ENCODE measurements around the gene URB2.
"Not testable (repeated sequence)": the region's sequence is repeated elsewhere in the genome, so short reads cannot be mapped to it uniquely, and the experiment has no call there.

Gene URB2

DNA sequence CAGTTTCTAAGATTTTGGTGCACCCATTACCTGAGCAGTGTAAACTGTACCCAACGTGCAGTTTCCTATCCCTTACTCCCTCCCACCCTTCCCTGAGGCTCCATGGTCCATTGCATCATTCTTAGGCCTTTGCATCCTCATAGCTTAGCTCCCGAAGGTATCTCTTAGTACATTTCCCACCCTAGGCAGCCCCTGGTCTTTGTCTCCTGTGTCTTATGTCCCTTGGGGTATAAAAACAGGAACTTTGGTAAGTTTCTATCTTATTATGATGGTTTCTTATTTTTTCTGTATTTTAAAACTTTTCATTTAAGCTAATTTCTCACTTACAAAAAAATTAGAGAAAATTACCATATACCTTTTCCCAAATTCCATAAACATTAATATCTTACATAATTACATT is 78.1 kb downstream of the URB2 start:
- no peaks in the 10 kb centered on the region for H3K9me3 ChIP-seq (ENCODE audit: low read length)
- no peaks in the 10 kb centered on the region for H3K36me3 ChIP-seq (ENCODE audit: insufficient read depth, low read length)
- no peak overlapping the region for H3K27ac ChIP-seq (ENCODE audit: low read depth, low read length)
- no peak overlapping the region for H3K9ac ChIP-seq (ENCODE audit: low read length)
- H3K4me1 ChIP-seq (ENCODE audit: insufficient read depth, low read length): peaks cover 15% of the 10 kb centered on the region
- no peak overlapping the region for H3K4me3 ChIP-seq (ENCODE audit: low read depth in 1 of 2, low read length in 2 of 2)
- no peaks in the 10 kb centered on the region for H3K27me3 ChIP-seq (ENCODE audit: control insufficient read depth in 1 of 2, insufficient read depth in 2 of 2, low read length in 2 of 2)

GRCh38 chr1:229705152-229705551 is 79.1 kb downstream of the URB2 start:
- H3K9me3 ChIP-seq (ENCODE audit: low read length); H3K36me3 ChIP-seq (ENCODE audit: insufficient read depth, low read length); H3K27me3 ChIP-seq (ENCODE audit: control insufficient read depth in 1 of 2, insufficient read depth in 2 of 2, low read length in 2 of 2); H3K4me1 ChIP-seq (ENCODE audit: insufficient read depth, low read length); H3K27ac ChIP-seq (ENCODE audit: low read depth, low read length); H3K9ac ChIP-seq (ENCODE audit: low read length); H3K4me3 ChIP-seq (ENCODE audit: low read depth in 1 of 2, low read length in 2 of 2): not testable (repeated sequence)

GRCh38 chr1:229707127-229707526 is 81.1 kb downstream of the URB2 start:
- H3K27me3 ChIP-seq (ENCODE audit: control insufficient read depth in 1 of 2, insufficient read depth in 2 of 2, low read length in 2 of 2); H3K36me3 ChIP-seq (ENCODE audit: insufficient read depth, low read length); H3K9me3 ChIP-seq (ENCODE audit: low read length); H3K9ac ChIP-seq (ENCODE audit: low read length); H3K27ac ChIP-seq (ENCODE audit: low read depth, low read length); H3K4me1 ChIP-seq (ENCODE audit: insufficient read depth, low read length); H3K4me3 ChIP-seq (ENCODE audit: low read depth in 1 of 2, low read length in 2 of 2): not testable (repeated sequence)

DNA sequence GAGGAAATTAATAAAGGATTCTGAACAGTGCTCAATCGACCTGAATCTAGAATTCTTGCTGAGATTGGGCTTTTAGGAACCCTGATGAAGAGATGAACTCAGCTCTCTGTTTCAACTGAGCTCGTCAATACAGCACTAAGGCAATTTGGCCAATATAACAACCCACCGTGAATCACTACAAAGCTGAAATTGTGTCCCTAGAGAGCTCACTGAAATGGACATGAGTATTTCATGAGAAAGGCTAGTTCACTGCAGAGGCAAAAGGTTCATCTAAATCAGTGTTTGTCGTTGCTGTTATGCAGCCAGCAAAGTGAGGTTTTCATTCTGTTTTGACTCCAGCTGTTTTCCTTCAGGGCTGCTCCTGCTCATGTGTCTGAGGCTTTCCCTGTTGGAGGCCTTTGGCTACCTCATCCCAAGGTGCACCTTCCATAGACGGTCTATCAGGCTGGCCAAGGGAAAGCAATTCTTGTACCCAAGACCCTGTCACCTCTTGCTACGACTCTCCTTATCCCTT is 83.5 kb downstream of the URB2 start:
- Histone ChIP-seq H3K27me3 (ENCODE audit: control insufficient read depth in 1 of 2, insufficient read depth in 2 of 2, low read length in 2 of 2) (no peaks in the 10 kb centered on the region), H3K36me3 (ENCODE audit: insufficient read depth, low read length) (no peaks in the 10 kb centered on the region), H3K4me1 (ENCODE audit: insufficient read depth, low read length) (no peaks in the 10 kb centered on the region), H3K27ac (ENCODE audit: low read depth, low read length) (no peak overlapping the region), H3K9ac (ENCODE audit: low read length) (no peak overlapping the region), H3K9me3 (ENCODE audit: low read length) (no peaks in the 10 kb centered on the region), H3K4me3 (ENCODE audit: low read depth in 1 of 2, low read length in 2 of 2) (no peak overlapping the region)
